HCT116 (cell line): Measurements from ENCODE around the gene ASPHD2. TPM values are rescaled to one million over a fixed set of nuclear protein-coding genes. Genes with fewer than 3 reads are reported as not detected.

Source experiments
- ATAC-seq: fragments of 200-7000 bp; cut with Tn5 transposase; 2 replicates; pipeline ENCODE4 v1.9.1; 2020; ENCODE audit warnings: mild to moderate bottlenecking, moderate library complexity
- BruUV-seq: library from RNA; stranded (reverse); fragments of 400-500 nt; replicated peaks from 2 replicates; lab custom pipeline; 2021; lab: Mats Ljungman, UMichigan
- CTCF ChIA-PET: fragments of 300-600 bp; sonication (Branson Sonifier 250); formaldehyde crosslinking; loops from one replicate; lab custom pipeline; 2021; ENCODE audit warnings: antibody characterized with exemption; lab: Charles Lee
- POLR2A ChIA-PET: fragments of 300-600, 350-600 bp; sonication (Branson Sonifier 250); formaldehyde crosslinking; loops from one replicate; lab custom pipeline; 2021; ENCODE audit warnings: antibody characterized with exemption; lab: Charles Lee
- RAD21 ChIA-PET, 2 experiments: fragments of 300-600 bp; sonication (Branson Sonifier 250); formaldehyde crosslinking; loops; one replicate each; lab custom pipeline; 2023; ENCODE audit warnings: low total read pairs in 2 of 2; ENCODE audit not compliant: uncharacterized antibody in 2 of 2, unreplicated experiment in 2 of 2, low non-redundant PET in 1 of 2; lab: Charles Lee
- DNase-seq: peaks from one replicate; pipeline ENCODE4 v3.0.0-alpha.2; 2010; ENCODE audit warnings: low read depth, low spot score
- H2AFZ ChIP-seq: fragments of 200-600 bp; shearing (Covaris generic), sonication (generic); 2 replicates; pipeline ENCODE4 v1.6.1; 2017; ENCODE audit warnings: low read depth, mixed run types, mixed read lengths, antibody characterized with exemption, low read length; ENCODE audit not compliant: poor library complexity, severe bottlenecking
- H3K27ac ChIP-seq: 2 replicates; pipeline ENCODE4 v1.5.1; 2012; ENCODE audit warnings: low read depth, low read length
- H3K27me3 ChIP-seq: fragments of 200-600 bp; sonication (generic); 2 replicates; pipeline ENCODE4 v1.6.1; 2016; ENCODE audit warnings: mixed run types, low read length, mixed read lengths; ENCODE audit not compliant: insufficient read depth
- H3K36me3 ChIP-seq, 2 experiments: fragments of 200-500 bp in 1 of 2; fragments of 200-600 bp in 1 of 2; sonication (Bioruptor generic) in 1 of 2; sonication (generic) in 1 of 2; 2 replicates each; pipeline versions ENCODE4 v1.5.1 to v1.6.1; 2014 to 2016; ENCODE audit warnings: low read length in 2 of 2, inconsistent platforms in 1 of 2, mixed read lengths in 1 of 2, mixed run types in 1 of 2; ENCODE audit not compliant: insufficient read depth in 2 of 2, control insufficient read depth in 1 of 2
- H3K4me1 ChIP-seq, 2 experiments: fragments of 200-600 bp in 1 of 2; sonication (generic) in 1 of 2; 2 replicates each; pipeline versions ENCODE4 v1.5.1 to v1.6.1; 2012 to 2017; ENCODE audit warnings: low read length in 2 of 2, inconsistent platforms in 1 of 2, mild to moderate bottlenecking in 1 of 2, mixed read lengths in 1 of 2, mixed run types in 1 of 2, moderate library complexity in 1 of 2; ENCODE audit not compliant: insufficient read depth in 2 of 2, control insufficient read depth in 1 of 2
- H3K4me2 ChIP-seq: fragments of 200-600 bp; sonication (generic); 2 replicates; pipeline ENCODE4 v1.6.1; 2017; ENCODE audit warnings: mixed run types, low read length, mixed read lengths
- H3K4me3 ChIP-seq, 2 experiments: fragments of 200-600 bp in 1 of 2; sonication (generic) in 1 of 2; replicated peaks in 1 of 2; 2 replicates each; pipeline ENCODE4 v1.5.1; 2011 to 2016; ENCODE audit warnings: low read length in 2 of 2, control low read depth in 1 of 2, low read depth in 1 of 2, mild to moderate bottlenecking in 1 of 2, mixed read lengths in 1 of 2, mixed run types in 1 of 2
- H3K79me2 ChIP-seq: fragments of 200-600 bp; sonication (generic); 2 replicates; pipeline ENCODE4 v1.6.1; 2017; ENCODE audit warnings: mild to moderate bottlenecking, mixed run types, low read length, moderate library complexity, mixed read lengths; ENCODE audit not compliant: insufficient read depth
- H3K9ac ChIP-seq: fragments of 200-600 bp; sonication (generic); 2 replicates; pipeline ENCODE4 v1.6.1; 2016; ENCODE audit warnings: low read length, mixed read lengths
- H3K9me2 ChIP-seq: fragments of 200-600 bp; sonication (generic), shearing (Covaris generic); 2 replicates; pipeline ENCODE4 v1.6.1; 2017; ENCODE audit warnings: mixed run types, mild to moderate bottlenecking, moderate library complexity; ENCODE audit not compliant: insufficient read depth
- H3K9me3 ChIP-seq, 2 experiments: fragments of 200-500 bp in 1 of 2; fragments of 200-600 bp in 1 of 2; sonication (Bioruptor generic) in 1 of 2; sonication (generic) in 1 of 2; 2 replicates each; pipeline ENCODE4 v1.6.1; 2014 to 2017; ENCODE audit warnings: low read length in 2 of 2, mixed read lengths in 2 of 2, inconsistent platforms in 1 of 2, low read depth in 1 of 2, mild to moderate bottlenecking in 1 of 2, mixed run types in 1 of 2, moderate library complexity in 1 of 2; ENCODE audit not compliant: control insufficient read depth in 1 of 2, insufficient read depth in 1 of 2
- H4K20me1 ChIP-seq: fragments of 200-600 bp; sonication (generic), shearing (Covaris generic); 2 replicates; pipeline ENCODE4 v1.6.1; 2017; ENCODE audit warnings: mixed run types, mild to moderate bottlenecking, moderate library complexity; ENCODE audit not compliant: insufficient read depth
- CEBPB ChIP-seq: IDR thresholded peaks from 2 replicates; pipeline ENCODE4 v1.6.1; 2012; ENCODE audit warnings: low read depth
- FOSL1 ChIP-seq: IDR thresholded peaks from 2 replicates; pipeline ENCODE4 v1.6.1; 2012; ENCODE audit warnings: low read depth
- RAD21 ChIP-seq: IDR thresholded peaks from 2 replicates; pipeline ENCODE4 v1.6.1; 2012; ENCODE audit warnings: low read depth, mild to moderate bottlenecking
- SRF ChIP-seq: IDR thresholded peaks from 2 replicates; pipeline ENCODE4 v1.6.1; 2012; ENCODE audit warnings: low read depth
- TCF7L2 ChIP-seq: IDR thresholded peaks from 2 replicates; pipeline ENCODE4 v1.7.0; 2011; ENCODE audit warnings: borderline replicate concordance, inconsistent platforms; ENCODE audit not compliant: insufficient read depth, insufficient read length; ENCODE audit errors: extremely low read depth
- intact Hi-C: fragments of 100-400 bp; cut with micrococcal nuclease; formaldehyde crosslinking; loops from 2 replicates; pipeline ENCODE4 v1.10.0; 2022
- total RNA-seq: library from RNA; stranded (reverse); gene quantifications from one replicate; pipeline ENCODE4 v1.2.1, GENCODE V29; 2021; ENCODE audit not compliant: unreplicated experiment
- TF ChIP-seq, protein P1 (sequence below): IDR thresholded peaks from 2 replicates; pipeline ENCODE4 v1.6.1; 2011; ENCODE audit warnings: mild to moderate bottlenecking, low read length, moderate library complexity; ENCODE audit not compliant: insufficient replicate concordance; ENCODE audit errors: extremely low read depth
- TF ChIP-seq, protein P2 (sequence below): IDR thresholded peaks from 2 replicates; pipeline ENCODE4 v1.6.1; 2012

The ASPHD2 gene
- total RNA-seq, 1 experiment from 2014 or later: 4.1 TPM

DNA sequence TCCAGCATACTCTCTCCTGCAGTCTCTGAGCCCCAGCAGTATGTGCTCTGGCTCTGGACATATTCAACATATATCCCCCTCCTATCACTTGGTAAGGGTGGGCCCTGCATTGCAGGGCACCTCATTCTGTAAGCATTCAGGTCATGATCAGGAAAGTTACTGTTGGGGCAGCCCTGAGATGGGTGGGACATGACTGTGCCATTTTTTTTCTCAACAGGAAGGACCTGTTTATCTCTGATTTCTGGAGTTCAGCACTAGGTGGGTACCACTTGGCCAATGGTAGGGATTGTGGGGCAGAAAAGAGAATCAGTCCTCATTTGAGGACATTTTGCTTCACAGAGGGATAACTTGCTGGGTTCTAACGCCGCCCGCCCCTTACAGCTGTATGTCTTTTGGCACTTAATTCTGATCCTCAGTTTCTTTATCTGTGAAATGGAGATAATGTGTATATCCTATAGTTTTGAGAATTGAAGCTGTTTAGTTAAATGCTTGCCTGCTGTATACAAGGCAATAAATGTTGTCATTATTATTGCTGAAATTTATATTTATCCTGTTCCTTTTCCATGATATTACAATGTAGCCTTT is 56.8 kb downstream of the ASPHD2 start:
- H3K27ac ChIP-seq: no peak overlapping the region
- ChIA-PET RAD21 (no interaction called here), POLR2A (no interaction called here)
- H3K27me3 ChIP-seq: no peaks in the 10 kb centered on the region
- H3K4me2 ChIP-seq: no peak overlapping the region
- no peaks in the 10 kb centered on the region for H3K9me3 ChIP-seq
- peaks cover 61% of the 10 kb centered on the region for H3K79me2 ChIP-seq
- DNase-seq: no peak
- no peak for TF ChIP-seq RAD21
- TF ChIP-seq, protein P1, sequence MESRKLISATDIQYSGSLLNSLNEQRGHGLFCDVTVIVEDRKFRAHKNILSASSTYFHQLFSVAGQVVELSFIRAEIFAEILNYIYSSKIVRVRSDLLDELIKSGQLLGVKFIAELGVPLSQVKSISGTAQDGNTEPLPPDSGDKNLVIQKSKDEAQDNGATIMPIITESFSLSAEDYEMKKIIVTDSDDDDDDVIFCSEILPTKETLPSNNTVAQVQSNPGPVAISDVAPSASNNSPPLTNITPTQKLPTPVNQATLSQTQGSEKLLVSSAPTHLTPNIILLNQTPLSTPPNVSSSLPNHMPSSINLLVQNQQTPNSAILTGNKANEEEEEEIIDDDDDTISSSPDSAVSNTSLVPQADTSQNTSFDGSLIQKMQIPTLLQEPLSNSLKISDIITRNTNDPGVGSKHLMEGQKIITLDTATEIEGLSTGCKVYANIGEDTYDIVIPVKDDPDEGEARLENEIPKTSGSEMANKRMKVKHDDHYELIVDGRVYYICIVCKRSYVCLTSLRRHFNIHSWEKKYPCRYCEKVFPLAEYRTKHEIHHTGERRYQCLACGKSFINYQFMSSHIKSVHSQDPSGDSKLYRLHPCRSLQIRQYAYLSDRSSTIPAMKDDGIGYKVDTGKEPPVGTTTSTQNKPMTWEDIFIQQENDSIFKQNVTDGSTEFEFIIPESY: no peak
- TF ChIP-seq, all 23 proteins: peak for 0
- BruUV-seq: no TSS peak
- Histone ChIP-seq H3K36me3 (peaks cover 29 to 32% of the 10 kb centered on the region in 2 experiments), H3K9me2 (no peaks in the 10 kb centered on the region), H3K9ac (no peak overlapping the region), H3K4me1 (peaks cover 10 to 15% of the 10 kb centered on the region in 2 experiments), H2AFZ (no peak overlapping the region), H3K4me3 (no peak overlapping the region), H4K20me1 (no peaks in the 10 kb centered on the region)
- CTCF ChIA-PET: interaction anchor here (2.1 kb wide), 1 partner anchor 119 kb away, joined by 6 read pairs; no protein-coding TSS in a partner anchor
- intact Hi-C loops: no loop called here
- no peak for ATAC-seq

DNA sequence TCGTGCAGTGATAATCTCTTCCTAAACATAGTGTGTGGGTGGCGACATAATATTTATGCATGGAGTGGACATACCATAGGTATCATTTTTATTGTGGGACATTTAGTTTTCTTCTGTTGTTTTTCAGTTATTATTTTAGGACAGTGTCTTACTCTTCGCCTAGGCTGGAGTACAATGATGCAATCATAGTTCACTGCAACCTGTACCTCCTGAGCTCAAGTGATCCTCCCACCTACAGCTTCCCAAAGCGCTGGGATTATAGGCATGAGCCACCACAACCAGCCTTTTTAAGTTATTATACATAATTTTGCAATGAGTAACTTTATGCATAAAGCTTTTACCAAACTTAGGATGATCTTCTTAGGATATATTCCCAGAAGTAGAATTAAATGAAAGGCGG is 57.3 kb downstream of the ASPHD2 start:
- Histone ChIP-seq H3K27ac (no peak overlapping the region), H3K27me3 (no peaks in the 10 kb centered on the region), H2AFZ (no peak overlapping the region), H3K4me3 (no peak overlapping the region), H4K20me1 (no peaks in the 10 kb centered on the region), H3K4me1 (peaks cover 10 to 15% of the 10 kb centered on the region in 2 experiments), H3K9me3 (no peaks in the 10 kb centered on the region), H3K9me2 (no peaks in the 10 kb centered on the region), H3K4me2 (no peak overlapping the region), H3K9ac (no peak overlapping the region), H3K36me3 (peaks cover 30 to 34% of the 10 kb centered on the region in 2 experiments), H3K79me2 (peaks cover 56% of the 10 kb centered on the region)
- intact Hi-C loops: no loop called here
- ChIA-PET CTCF (no interaction called here), POLR2A (no interaction called here), RAD21 (no interaction called here)
- ATAC-seq (no peak), DNase-seq (no peak)
- BruUV-seq: no TSS peak
- TF ChIP-seq SRF (no peak), RAD21 (no peak), FOSL1 (no peak), CEBPB (no peak), TCF7L2 (no peak)
- TF ChIP-seq, protein P2, sequence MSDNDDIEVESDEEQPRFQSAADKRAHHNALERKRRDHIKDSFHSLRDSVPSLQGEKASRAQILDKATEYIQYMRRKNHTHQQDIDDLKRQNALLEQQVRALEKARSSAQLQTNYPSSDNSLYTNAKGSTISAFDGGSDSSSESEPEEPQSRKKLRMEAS: no peak
